DOHH2 (cell line): ENCODE results near the gene PATJ.

Experiments
- EZH2phosphoT487 ChIP-seq: fragments of 200-600 bp; sonication (generic); IDR thresholded peaks from 2 replicates; pipeline ENCODE4 v1.6.1; 2017; ENCODE audit warnings: borderline replicate concordance, mild to moderate bottlenecking, antibody characterized with exemption, low read length, moderate library complexity, mixed read lengths
- TF ChIP-seq, protein P1 (sequence below): fragments of 200-600 bp; sonication (generic); IDR thresholded peaks from one replicate; pipeline ENCODE4 v1.5.1; 2014; ENCODE audit warnings: antibody characterized with exemption, mild to moderate bottlenecking, low read depth, low read length; ENCODE audit not compliant: poor library complexity, severe bottlenecking

DNA sequence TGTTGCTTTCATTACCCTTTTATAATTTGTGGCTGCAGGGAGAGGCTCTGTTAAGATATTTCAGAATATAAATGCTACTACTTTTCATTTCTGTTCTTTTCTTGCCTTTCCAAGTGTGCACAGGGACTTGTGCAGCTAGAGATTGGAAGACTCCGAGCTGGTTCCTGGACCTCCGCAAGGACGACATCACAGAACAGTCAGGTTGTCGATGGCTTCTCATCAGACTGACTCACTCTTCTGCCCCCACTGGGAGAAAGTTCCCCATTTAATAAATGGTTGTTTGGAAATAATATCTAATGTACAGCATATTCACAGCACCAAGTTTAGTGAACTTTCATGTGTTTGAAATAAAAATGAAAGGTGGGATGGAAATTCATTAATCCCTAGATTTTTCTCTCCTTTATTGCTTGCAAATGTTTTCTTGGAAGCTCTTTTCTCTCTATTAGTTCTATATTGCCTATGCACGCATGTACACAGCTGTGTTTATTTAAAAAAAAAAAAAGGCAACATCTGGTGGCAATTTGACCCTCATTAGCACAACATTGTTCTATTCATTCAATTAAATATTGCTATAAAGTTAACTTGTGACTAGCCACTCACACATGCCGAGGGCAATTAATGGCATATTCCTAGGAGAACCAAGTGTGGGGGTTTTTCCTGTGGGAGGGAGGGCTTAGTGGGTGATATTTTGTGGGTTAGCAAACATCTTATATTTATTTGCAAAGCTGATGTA is 374.9 kb downstream of the PATJ start:
- TF ChIP-seq, protein P1, sequence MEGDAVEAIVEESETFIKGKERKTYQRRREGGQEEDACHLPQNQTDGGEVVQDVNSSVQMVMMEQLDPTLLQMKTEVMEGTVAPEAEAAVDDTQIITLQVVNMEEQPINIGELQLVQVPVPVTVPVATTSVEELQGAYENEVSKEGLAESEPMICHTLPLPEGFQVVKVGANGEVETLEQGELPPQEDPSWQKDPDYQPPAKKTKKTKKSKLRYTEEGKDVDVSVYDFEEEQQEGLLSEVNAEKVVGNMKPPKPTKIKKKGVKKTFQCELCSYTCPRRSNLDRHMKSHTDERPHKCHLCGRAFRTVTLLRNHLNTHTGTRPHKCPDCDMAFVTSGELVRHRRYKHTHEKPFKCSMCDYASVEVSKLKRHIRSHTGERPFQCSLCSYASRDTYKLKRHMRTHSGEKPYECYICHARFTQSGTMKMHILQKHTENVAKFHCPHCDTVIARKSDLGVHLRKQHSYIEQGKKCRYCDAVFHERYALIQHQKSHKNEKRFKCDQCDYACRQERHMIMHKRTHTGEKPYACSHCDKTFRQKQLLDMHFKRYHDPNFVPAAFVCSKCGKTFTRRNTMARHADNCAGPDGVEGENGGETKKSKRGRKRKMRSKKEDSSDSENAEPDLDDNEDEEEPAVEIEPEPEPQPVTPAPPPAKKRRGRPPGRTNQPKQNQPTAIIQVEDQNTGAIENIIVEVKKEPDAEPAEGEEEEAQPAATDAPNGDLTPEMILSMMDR: no peak
- TF ChIP-seq EZH2phosphoT487: no peak
